H1 (cell line): ENCODE measurements around the gene SLC43A2.

ENCODE experiments used
- ATF2 ChIP-seq: IDR thresholded peaks from 2 replicates; pipeline ENCODE4 v1.6.1; 2012; ENCODE audit warnings: low read length, inconsistent platforms
- CTCF ChIP-seq, 3 experiments: IDR thresholded peaks; 1 replicate in 2 of 3; 2 replicates in 1 of 3; pipeline versions ENCODE4 v1.5.1 to v1.6.1; 2011; ENCODE audit warnings: low read length in 3 of 3, mild to moderate bottlenecking in 3 of 3, inconsistent platforms in 2 of 3, low read depth in 1 of 3, moderate library complexity in 1 of 3; ENCODE audit not compliant: insufficient read depth in 1 of 3; ENCODE audit errors: control extremely low read depth in 1 of 3
- EGR1 ChIP-seq: IDR thresholded peaks from 2 replicates; pipeline ENCODE4 v1.6.1; 2011; ENCODE audit warnings: low read depth, low read length, borderline replicate concordance
- EZH2 ChIP-seq: fragments of 200-600 bp; sonication (generic); IDR thresholded peaks from 2 replicates; pipeline ENCODE4 v1.7.1; 2012; ENCODE audit warnings: low read depth, mild to moderate bottlenecking, moderate library complexity, low read length, inconsistent platforms; ENCODE audit not compliant: severe bottlenecking
- KDM1A ChIP-seq: fragments of 200-600, 300-600 bp; sonication (generic); IDR thresholded peaks from 2 replicates; pipeline ENCODE4 v1.7.1; 2016; ENCODE audit warnings: mild to moderate bottlenecking, low read length, borderline replicate concordance
- MAFK ChIP-seq: IDR thresholded peaks from 2 replicates; pipeline ENCODE4 v1.6.1; 2012; ENCODE audit warnings: low read depth, mild to moderate bottlenecking, improper control_type of control experiment, low read length
- POLR2A ChIP-seq, 2 experiments: IDR thresholded peaks; 1 replicate in 1 of 2; 2 replicates in 1 of 2; pipeline ENCODE4 v1.6.1; 2011; ENCODE audit warnings: low read depth in 2 of 2, low read length in 2 of 2, mild to moderate bottlenecking in 2 of 2; ENCODE audit errors: control extremely low read depth in 1 of 2
- RXRA ChIP-seq: IDR thresholded peaks from 2 replicates; pipeline ENCODE4 v1.6.1; 2011; ENCODE audit warnings: low read depth, mild to moderate bottlenecking, low read length, moderate library complexity; ENCODE audit not compliant: insufficient read depth
- SIRT6 ChIP-seq: IDR thresholded peaks from one replicate; pipeline ENCODE4 v1.7.1; 2012; ENCODE audit warnings: low read length, inconsistent platforms
- TBP ChIP-seq: IDR thresholded peaks from 2 replicates; pipeline ENCODE4 v1.6.1; 2011; ENCODE audit warnings: low read depth, low read length, improper control_type of control experiment
- TEAD4 ChIP-seq: IDR thresholded peaks from 2 replicates; pipeline ENCODE4 v1.6.1; 2012; ENCODE audit warnings: low read depth, low read length, inconsistent platforms, mixed read lengths

- TF ChIP-seq TEAD4 (no peak), POLR2A (IDR thresholded peaks at IDR 0.05; ENCODE audit: control extremely low read depth in 1 of 2, low read depth in 2 of 2, low read length in 2 of 2) (no peak), CTCF (IDR thresholded peaks at IDR 0.05; ENCODE audit: control extremely low read depth in 1 of 3, insufficient read depth in 1 of 3, low read depth in 1 of 3, low read length in 3 of 3) (no peak), EZH2 (no peak), EGR1 (no peak), ATF2 (no peak), KDM1A (no peak), SIRT6 (no peak), TBP (no peak), MAFK (no peak), RXRA (no peak)
Measured at GRCh38 chr17:1625053-1625452, 3.6 kb downstream of the SLC43A2 start.
